H9 (cell line): Measurements from ENCODE around the gene CNOT11. TPM values are rescaled to one million over a fixed set of nuclear protein-coding genes. Genes with fewer than 3 reads are reported as not detected.

Source experiments
- DNase-seq: peaks from one replicate; pipeline ENCODE4 v3.0.0-alpha.2; 2017
- H2AFZ ChIP-seq: one replicate; pipeline ENCODE4 v1.6.1; 2013; ENCODE audit warnings: mild to moderate bottlenecking, low read length, control low read depth, moderate library complexity
- H2AK5ac ChIP-seq: 2 replicates; pipeline ENCODE4 v1.6.1; 2013; ENCODE audit warnings: low read length, control low read depth, mixed read lengths; ENCODE audit not compliant: insufficient read length
- H2BK120ac ChIP-seq: one replicate; pipeline ENCODE4 v1.6.1; 2013; ENCODE audit warnings: low read depth, mild to moderate bottlenecking, low read length, control low read depth, inconsistent platforms; ENCODE audit not compliant: poor library complexity, severe bottlenecking
- H2BK12ac ChIP-seq: 2 replicates; pipeline ENCODE4 v1.6.1; 2013; ENCODE audit warnings: low read length, control low read depth, mixed read lengths, low read depth; ENCODE audit not compliant: insufficient read length
- H2BK15ac ChIP-seq: 2 replicates; pipeline ENCODE4 v1.6.1; 2013; ENCODE audit warnings: low read depth, low read length, control low read depth
- H2BK20ac ChIP-seq: one replicate; pipeline ENCODE4 v1.6.1; 2013; ENCODE audit warnings: low read depth, mild to moderate bottlenecking, low read length, control low read depth, inconsistent platforms; ENCODE audit not compliant: poor library complexity, severe bottlenecking
- H2BK5ac ChIP-seq: 2 replicates; pipeline ENCODE4 v1.6.1; 2013; ENCODE audit warnings: low read length, control low read depth, mixed read lengths; ENCODE audit not compliant: insufficient read length
- H3K14ac ChIP-seq: 2 replicates; pipeline ENCODE4 v1.6.1; 2013; ENCODE audit warnings: low read length, control low read depth; ENCODE audit not compliant: insufficient read depth
- H3K18ac ChIP-seq: 2 replicates; pipeline ENCODE4 v1.6.1; 2013; ENCODE audit warnings: low read depth, mild to moderate bottlenecking, mixed read lengths, low read length, control low read depth; ENCODE audit not compliant: insufficient read length
- H3K23ac ChIP-seq: 2 replicates; pipeline ENCODE4 v1.6.1; 2013; ENCODE audit warnings: low read length, control low read depth, mixed read lengths, low read depth; ENCODE audit not compliant: insufficient read length
- H3K23me2 ChIP-seq: 2 replicates; pipeline ENCODE4 v1.6.1; 2013; ENCODE audit warnings: low read depth, mild to moderate bottlenecking, mixed read lengths, low read length, control low read depth; ENCODE audit not compliant: insufficient read length, poor library complexity, severe bottlenecking
- H3K27ac ChIP-seq: 2 replicates; pipeline ENCODE4 v1.5.1; 2013; ENCODE audit warnings: low read length, control low read depth, mixed read lengths, low read depth; ENCODE audit not compliant: insufficient read length
- H3K27me3 ChIP-seq: 2 replicates; pipeline ENCODE4 v1.6.1; 2013; ENCODE audit warnings: low read length, control low read depth, inconsistent platforms; ENCODE audit not compliant: insufficient read depth
- H3K4ac ChIP-seq: 2 replicates; pipeline ENCODE4 v1.6.1; 2013; ENCODE audit warnings: low read depth, mild to moderate bottlenecking, control low read depth, inconsistent platforms, low read length, moderate library complexity
- H3K4me1 ChIP-seq: 2 replicates; pipeline ENCODE4 v1.6.1; 2013; ENCODE audit warnings: low read length, control low read depth, inconsistent platforms; ENCODE audit not compliant: insufficient read depth
- H3K4me2 ChIP-seq: 2 replicates; pipeline ENCODE4 v1.6.1; 2013; ENCODE audit warnings: low read length, control low read depth, mixed read lengths; ENCODE audit not compliant: insufficient read length, insufficient read depth
- H3K56ac ChIP-seq: 2 replicates; pipeline ENCODE4 v1.6.1; 2013; ENCODE audit warnings: low read depth, mild to moderate bottlenecking, mixed read lengths, low read length, control low read depth; ENCODE audit not compliant: insufficient read length
- H3K79me1 ChIP-seq: 2 replicates; pipeline ENCODE4 v1.6.1; 2013; ENCODE audit warnings: low read depth, mild to moderate bottlenecking, moderate library complexity, low read length, control low read depth, inconsistent platforms; ENCODE audit not compliant: insufficient read depth, poor library complexity, severe bottlenecking
- H3K79me2 ChIP-seq: 2 replicates; pipeline ENCODE4 v1.6.1; 2013; ENCODE audit warnings: low read length, control low read depth, inconsistent platforms; ENCODE audit not compliant: insufficient read depth
- H3K9ac ChIP-seq: 2 replicates; pipeline ENCODE4 v1.6.1; 2013; ENCODE audit warnings: low read length, control low read depth, mixed read lengths; ENCODE audit not compliant: insufficient read length; ENCODE audit errors: extremely low read depth
- H3K9me3 ChIP-seq: one replicate; pipeline ENCODE4 v1.6.1; 2013; ENCODE audit warnings: low read depth, low read length, inconsistent platforms; ENCODE audit not compliant: control insufficient read depth
- H3T11ph ChIP-seq: one replicate; pipeline ENCODE4 v1.6.1; 2013; ENCODE audit warnings: mild to moderate bottlenecking, low read length, control low read depth, inconsistent platforms
- H4K20me1 ChIP-seq: one replicate; pipeline ENCODE4 v1.6.1; 2013; ENCODE audit not compliant: control insufficient read depth, insufficient read length, insufficient read depth
- H4K5ac ChIP-seq: 2 replicates; pipeline ENCODE4 v1.6.1; 2013; ENCODE audit warnings: low read depth, mild to moderate bottlenecking, mixed read lengths, low read length, control low read depth; ENCODE audit not compliant: insufficient read length
- H4K8ac ChIP-seq: replicated peaks from 2 replicates; pipeline ENCODE4 v1.6.1; 2013; ENCODE audit warnings: low read length, control low read depth, mixed read lengths, low read depth; ENCODE audit not compliant: insufficient read length
- H4K91ac ChIP-seq: 2 replicates; pipeline ENCODE4 v1.6.1; 2013; ENCODE audit warnings: low read depth, mild to moderate bottlenecking, moderate library complexity, mixed read lengths, low read length, control low read depth; ENCODE audit not compliant: insufficient read length
- H3K27ac Mint-ChIP-seq, 3 experiments: 2 replicates in 2 of 3; 3 replicates in 1 of 3; pipeline ENCODE4 v1.8.0; 2020 to 2021; ENCODE audit warnings: mixed read lengths in 3 of 3, mild to moderate bottlenecking in 1 of 3, moderate library complexity in 1 of 3
- H3K27me3 Mint-ChIP-seq: 2 replicates; pipeline ENCODE4 v1.8.0; 2021; ENCODE audit warnings: low read depth, mild to moderate bottlenecking, moderate library complexity, mixed read lengths
- H3K36me3 Mint-ChIP-seq, 3 experiments: 2 replicates in 2 of 3; 3 replicates in 1 of 3; pipeline ENCODE4 v1.8.0; 2020 to 2021; ENCODE audit warnings: low read depth in 3 of 3, mixed read lengths in 3 of 3; ENCODE audit not compliant: insufficient read depth in 1 of 3
- H3K4me1 Mint-ChIP-seq, 2 experiments: 2 replicates each; pipeline ENCODE4 v1.8.0; 2020; ENCODE audit warnings: mixed read lengths in 2 of 2
- H3K4me3 Mint-ChIP-seq, 2 experiments: 2 replicates in 1 of 2; 3 replicates in 1 of 2; pipeline ENCODE4 v1.8.0; 2020 to 2021; ENCODE audit warnings: mild to moderate bottlenecking in 2 of 2, mixed read lengths in 2 of 2, moderate library complexity in 1 of 2
- H3K9me3 Mint-ChIP-seq, 2 experiments: 2 replicates in 1 of 2; 3 replicates in 1 of 2; pipeline ENCODE4 v1.8.0; 2020; ENCODE audit warnings: mild to moderate bottlenecking in 2 of 2, mixed read lengths in 2 of 2, moderate library complexity in 1 of 2
- WGBS: extraction: QIAGEN DNeasy Blood & Tissue Kit; methylation state at CpG from one replicate; pipeline ENCODE4 v1.1.7; 2013; ENCODE audit warnings: missing lambda C conversion rate, low lambda C conversion rate, mixed read lengths; ENCODE audit not compliant: insufficient read length; ENCODE audit errors: extremely low coverage; 5-methylcytosine and 5-hydroxymethylcytosine counted together
- total RNA-seq: library from RNA; stranded (reverse); gene quantifications from 2 replicates; pipeline ENCODE4 v1.2.1, GENCODE V29; 2021
- TF ChIP-seq, protein P1 (sequence below): fragments of 200-600 bp; sonication (generic); conservative IDR thresholded peaks from 3 replicates; pipeline ENCODE4 v1.8.0; 2021; ENCODE audit warnings: antibody characterized with exemption, mild to moderate bottlenecking

CNOT11 gene
- total RNA-seq, 1 experiment from 2014 or later: 46.8 TPM

DNA sequence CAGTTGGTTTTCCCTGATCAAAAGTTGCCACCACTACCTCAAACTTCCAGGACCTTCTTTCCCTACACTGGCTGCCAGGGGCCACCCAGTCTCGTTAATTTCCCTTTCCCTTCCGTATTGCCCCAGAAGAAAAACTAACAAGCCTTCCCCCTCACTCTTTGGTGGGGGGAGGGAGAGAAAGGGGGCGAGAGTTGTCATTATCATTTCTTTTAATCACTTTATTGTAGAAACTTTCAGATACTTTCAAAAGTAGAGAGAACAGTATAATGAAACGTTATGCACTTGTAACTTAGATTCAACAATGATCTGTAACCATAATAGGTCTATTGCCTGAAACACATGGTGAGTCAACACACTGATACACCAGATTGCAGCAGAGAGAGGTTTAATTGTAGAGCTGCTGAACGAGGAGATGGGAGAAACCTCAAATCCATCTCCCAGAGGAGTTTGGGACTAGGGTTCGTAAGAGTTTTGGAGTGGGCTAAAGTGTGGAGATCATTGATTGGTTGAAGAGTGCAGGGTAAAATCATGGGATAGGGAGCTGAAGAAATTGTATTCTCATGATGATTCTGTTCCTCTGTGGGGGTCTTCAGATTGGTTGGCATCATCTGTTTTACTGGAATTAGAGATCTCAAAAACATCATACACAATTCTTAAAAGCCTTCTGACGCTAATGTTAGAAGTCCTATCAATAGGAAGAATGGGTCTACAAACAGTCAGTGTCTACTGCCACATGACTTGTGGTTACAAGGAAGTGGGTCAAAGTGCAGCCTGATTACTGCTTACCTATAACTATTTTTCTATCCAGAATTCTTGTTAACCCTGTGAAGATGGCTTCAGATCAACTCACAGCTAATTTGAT lies 58.4 kb downstream of the CNOT11 start:
- H3K9me3 Mint-ChIP-seq: no peaks in the 10 kb centered on the region
- Histone ChIP-seq H2BK15ac (no peak overlapping the region), H2BK5ac (no peak overlapping the region), H3T11ph (no peak overlapping the region), H3K14ac (no peak overlapping the region), H3K27me3 (no peaks in the 10 kb centered on the region), H3K23me2 (peaks cover 17% of the 10 kb centered on the region), H3K18ac (no peak overlapping the region), H2BK20ac (no peak overlapping the region), H4K20me1 (no peaks in the 10 kb centered on the region), H4K8ac (no peak overlapping the region), H3K79me2 (peaks cover 19% of the 10 kb centered on the region), H4K91ac (no peak overlapping the region), H3K4ac (no peak overlapping the region), H3K4me2 (no peak overlapping the region), H2AK5ac (no peak overlapping the region), H2BK12ac (no peak overlapping the region), H2BK120ac (no peak overlapping the region), H3K27ac (no peak overlapping the region), H3K56ac (no peak overlapping the region), H3K79me1 (peaks cover 9% of the 10 kb centered on the region), H3K9me3 (no peaks in the 10 kb centered on the region), H2AFZ (no peak overlapping the region), H3K4me1 (peaks cover 7% of the 10 kb centered on the region; the same call in 1 of the 2 replicates), H4K5ac (no peak overlapping the region), H3K9ac (no peak overlapping the region), H3K23ac (no peak overlapping the region)
- peaks cover 19 to 23% of the 10 kb centered on the region in 2 experiments for H3K4me1 Mint-ChIP-seq
- peaks cover 0 to 5% (median 0%) of the 10 kb centered on the region in 3 experiments; a peak in 2 of 7 replicates for H3K36me3 Mint-ChIP-seq
- TF ChIP-seq, protein P1, sequence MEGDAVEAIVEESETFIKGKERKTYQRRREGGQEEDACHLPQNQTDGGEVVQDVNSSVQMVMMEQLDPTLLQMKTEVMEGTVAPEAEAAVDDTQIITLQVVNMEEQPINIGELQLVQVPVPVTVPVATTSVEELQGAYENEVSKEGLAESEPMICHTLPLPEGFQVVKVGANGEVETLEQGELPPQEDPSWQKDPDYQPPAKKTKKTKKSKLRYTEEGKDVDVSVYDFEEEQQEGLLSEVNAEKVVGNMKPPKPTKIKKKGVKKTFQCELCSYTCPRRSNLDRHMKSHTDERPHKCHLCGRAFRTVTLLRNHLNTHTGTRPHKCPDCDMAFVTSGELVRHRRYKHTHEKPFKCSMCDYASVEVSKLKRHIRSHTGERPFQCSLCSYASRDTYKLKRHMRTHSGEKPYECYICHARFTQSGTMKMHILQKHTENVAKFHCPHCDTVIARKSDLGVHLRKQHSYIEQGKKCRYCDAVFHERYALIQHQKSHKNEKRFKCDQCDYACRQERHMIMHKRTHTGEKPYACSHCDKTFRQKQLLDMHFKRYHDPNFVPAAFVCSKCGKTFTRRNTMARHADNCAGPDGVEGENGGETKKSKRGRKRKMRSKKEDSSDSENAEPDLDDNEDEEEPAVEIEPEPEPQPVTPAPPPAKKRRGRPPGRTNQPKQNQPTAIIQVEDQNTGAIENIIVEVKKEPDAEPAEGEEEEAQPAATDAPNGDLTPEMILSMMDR: no peak
- no peak overlapping the region for H3K27ac Mint-ChIP-seq
- WGBS: no CpG with 5 or more reads among the region's 7 CpGs
- no peak for DNase-seq
- H3K27me3 Mint-ChIP-seq: peaks cover 7% of the 10 kb centered on the region; the same call in 1 of the 2 replicates
- H3K4me3 Mint-ChIP-seq: no peak overlapping the region
